Renal cortical epithelial cell (primary cell): Measurements from ENCODE around the gene LRRC4. TPM values are rescaled to one million over a fixed set of nuclear protein-coding genes. Genes with fewer than 3 reads are reported as not detected.

Source experiments
- DNase-seq: peaks from one replicate; pipeline ENCODE4 v3.0.0-alpha.2; 2011; ENCODE audit warnings: low read depth
- total RNA-seq: library from RNA; depleted of rRNA; stranded (reverse); fragments of >200 nt; gene quantifications from 2 replicates; pipeline ENCODE4 v1.2.3, GENCODE V29; 2014

The LRRC4 gene
- total RNA-seq, 1 donor from 2014 or later = 0.15 TPM

GRCh38 chr7:128031901-128032604 is 816 bp upstream of the LRRC4 start:
- peak; percentile 67 for DNase-seq

GRCh38 chr7:128030263-128030653 is 979 bp downstream of the LRRC4 start:
- no peak for DNase-seq

- no peak for DNase-seq
Measured at GRCh38 chr7:128029405-128029995, 1.7 kb downstream of the LRRC4 start.

GRCh38 chr7:128027485-128027980 is 3.7 kb downstream of the LRRC4 start:
- no peak for DNase-seq

GRCh38 chr7:128026551-128026950 is 4.7 kb downstream of the LRRC4 start:
- DNase-seq = no peak

- DNase-seq = no peak
Measured at GRCh38 chr7:128025819-128026218, 5.4 kb downstream of the LRRC4 start.

- no peak for DNase-seq
Measured at GRCh38 chr7:128025380-128025779, 5.9 kb downstream of the LRRC4 start.

- DNase-seq = no peak
Measured at GRCh38 chr7:128024151-128024550, 7.1 kb downstream of the LRRC4 start.

- DNase-seq = peak; percentile 51
Measured at GRCh38 chr7:128022631-128023532, 8.4 kb downstream of the LRRC4 start.

GRCh38 chr7:128021366-128021765 is 9.9 kb downstream of the LRRC4 start:
- DNase-seq = peak; percentile 89

GRCh38 chr7:128020159-128020558 is 11.1 kb downstream of the LRRC4 start:
- DNase-seq = no peak

- no peak for DNase-seq
Measured at GRCh38 chr7:128019288-128019687, 11.9 kb downstream of the LRRC4 start.

- peak; percentile 78 for DNase-seq
Measured at GRCh38 chr7:128017862-128018845, 13.1 kb downstream of the LRRC4 start.

GRCh38 chr7:128017460-128017859 is 13.8 kb downstream of the LRRC4 start:
- DNase-seq = no peak

GRCh38 chr7:128014811-128015210 is 16.4 kb downstream of the LRRC4 start:
- DNase-seq = no peak

- DNase-seq = no peak
Measured at GRCh38 chr7:128011131-128011661, 20.0 kb downstream of the LRRC4 start.

GRCh38 chr7:128010391-128011127 is 20.7 kb downstream of the LRRC4 start:
- DNase-seq = no peak

- DNase-seq = no peak
Measured at GRCh38 chr7:128008744-128009143, 22.5 kb downstream of the LRRC4 start.

GRCh38 chr7:128008141-128008540 is 23.1 kb downstream of the LRRC4 start:
- DNase-seq = no peak

GRCh38 chr7:128007303-128007680 is 23.9 kb downstream of the LRRC4 start:
- DNase-seq = no peak
